Neural cell (in vitro differentiated cells): Measurements from ENCODE around the gene METAP1D.
A peak's percentile ranks its signal among the peaks of the same experiment; 100 is the strongest.

Experiments used
- CTCF ChIP-seq: fragments of 450-650 bp; IDR thresholded peaks from 2 replicates; pipeline ENCODE4 v1.5.1; 2014; ENCODE audit warnings: antibody characterized with exemption, mild to moderate bottlenecking, moderate library complexity; ENCODE audit not compliant: poor library complexity, severe bottlenecking
- EP300 ChIP-seq: fragments of 450-650 bp; conservative IDR thresholded peaks from 2 replicates; pipeline ENCODE4 v1.6.1; 2014; ENCODE audit warnings: antibody characterized with exemption, mild to moderate bottlenecking, moderate library complexity; ENCODE audit not compliant: poor library complexity, severe bottlenecking
- POLR2AphosphoS5 ChIP-seq: IDR thresholded peaks from 2 replicates; pipeline ENCODE4 v1.6.1; 2012
- SMC3 ChIP-seq: fragments of 450-650 bp; conservative IDR thresholded peaks from 2 replicates; pipeline ENCODE4 v1.6.1; 2014; ENCODE audit warnings: antibody characterized with exemption, mild to moderate bottlenecking, moderate library complexity; ENCODE audit not compliant: poor library complexity
- TAF1 ChIP-seq: IDR thresholded peaks from 2 replicates; pipeline ENCODE4 v1.6.1; 2012; ENCODE audit warnings: low read depth

DNA sequence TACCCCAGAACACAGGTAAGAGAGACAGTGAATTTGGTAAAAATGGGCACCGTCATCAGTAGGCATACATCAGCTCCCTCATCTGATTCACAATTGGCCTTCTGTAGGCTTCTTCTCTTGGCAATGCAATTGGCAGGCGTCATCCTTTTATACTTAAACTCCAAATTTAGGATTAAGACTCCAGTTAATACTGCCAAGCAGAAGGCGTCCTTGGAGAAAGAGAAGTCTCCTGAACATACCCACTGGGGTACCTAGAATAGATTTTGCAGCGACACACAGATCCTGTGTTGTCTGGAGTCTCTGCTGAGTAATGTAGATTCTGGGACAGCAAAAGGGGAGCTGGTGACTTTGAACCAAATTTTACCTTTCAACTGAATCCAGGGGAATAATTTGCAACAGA lies 592 bp upstream of the METAP1D start:
- TF ChIP-seq EP300 (no peak), CTCF (no peak), TAF1 (peak; percentile 21), POLR2AphosphoS5 (no peak), SMC3 (no peak)
